WTC11 (cell line): Measurements from ENCODE around the gene COL5A3. TPM values are rescaled to one million over a fixed set of nuclear protein-coding genes. Genes with fewer than 3 reads are reported as not detected.

Experiments used
- ATAC-seq: fragments of 200-7000 bp; cut with Tn5 transposase; 2 replicates; pipeline ENCODE4 v1.10.0; 2021; ENCODE audit warnings: mild to moderate bottlenecking, moderate library complexity
- CTCF ChIA-PET: fragments of 300-600 bp; sonication (Branson Sonifier 250); formaldehyde crosslinking; loops from one replicate; lab custom pipeline; 2021; ENCODE audit warnings: antibody characterized with exemption; lab: Charles Lee
- POLR2A ChIA-PET: fragments of 350-600 bp; sonication (Branson Sonifier 250); formaldehyde crosslinking; loops from one replicate; lab custom pipeline; 2021; ENCODE audit warnings: antibody characterized with exemption; lab: Charles Lee
- DNase-seq: peaks from one replicate; pipeline ENCODE4 v3.0.0; 2021; ENCODE audit warnings: low spot score
- H3K27ac Mint-ChIP-seq: 2 replicates; pipeline ENCODE4 v1.8.0; 2021; ENCODE audit warnings: mixed read lengths
- H3K27me3 Mint-ChIP-seq: 2 replicates; pipeline ENCODE4 v1.8.0; 2021; ENCODE audit warnings: low read depth, mild to moderate bottlenecking, moderate library complexity, mixed read lengths
- H3K36me3 Mint-ChIP-seq: 2 replicates; pipeline ENCODE4 v1.8.0; 2021; ENCODE audit warnings: mixed read lengths
- H3K4me1 Mint-ChIP-seq: 2 replicates; pipeline ENCODE4 v1.8.0; 2022; ENCODE audit warnings: mixed read lengths
- H3K4me3 Mint-ChIP-seq: 2 replicates; pipeline ENCODE4 v1.8.0; 2021; ENCODE audit warnings: mild to moderate bottlenecking, moderate library complexity, mixed read lengths
- H3K9me3 Mint-ChIP-seq: 2 replicates; pipeline ENCODE4 v1.8.0; 2021; ENCODE audit warnings: mixed read lengths
- ATF1 ChIP-seq: sonication (generic); formaldehyde crosslinking; IDR thresholded peaks from 2 replicates; pipeline ENCODE4 v1.8.1; 2023; ENCODE audit warnings: mild to moderate bottlenecking, moderate library complexity, missing genetic modification reagents
- ATF2 ChIP-seq: sonication (generic); formaldehyde crosslinking; IDR thresholded peaks from 2 replicates; pipeline ENCODE4 v1.8.1; 2022; ENCODE audit warnings: low read depth, missing genetic modification reagents, borderline replicate concordance
- CTCF ChIP-seq: fragments of 200-600 bp; IDR thresholded peaks from 2 replicates; pipeline ENCODE4 v1.8.0; 2022; ENCODE audit warnings: antibody characterized with exemption
- FOXP1 ChIP-seq: sonication (generic); formaldehyde crosslinking; IDR thresholded peaks from 2 replicates; pipeline ENCODE4 v1.8.0; 2022; ENCODE audit warnings: missing genetic modification reagents, mild to moderate bottlenecking, moderate library complexity, borderline replicate concordance
- GABPB1 ChIP-seq: sonication (generic); formaldehyde crosslinking; IDR thresholded peaks from 2 replicates; pipeline ENCODE4 v1.8.1; 2023; ENCODE audit warnings: mild to moderate bottlenecking, missing genetic modification reagents
- GTF2I ChIP-seq: fragments of 250-450 bp; sonication (Bioruptor Pico); conservative IDR thresholded peaks from 2 replicates; pipeline ENCODE4 v1.4.0; 2021; ENCODE audit warnings: mild to moderate bottlenecking
- NFE2L1 ChIP-seq: sonication (generic); formaldehyde crosslinking; IDR thresholded peaks from 2 replicates; pipeline ENCODE4 v1.8.1; 2023; ENCODE audit warnings: missing genetic modification reagents
- NR1H2 ChIP-seq: sonication (generic); formaldehyde crosslinking; IDR thresholded peaks from 2 replicates; pipeline ENCODE4 v1.9.0; 2021; ENCODE audit warnings: mild to moderate bottlenecking, moderate library complexity, missing genetic modification reagents
- NR3C1 ChIP-seq: sonication (generic); formaldehyde crosslinking; conservative IDR thresholded peaks from 2 replicates; pipeline ENCODE4 v1.8.1; 2023; ENCODE audit warnings: low read depth, mild to moderate bottlenecking, missing genetic modification reagents
- SOX15 ChIP-seq: fragments of 250-450 bp; sonication (Bioruptor Pico); IDR thresholded peaks from 2 replicates; pipeline ENCODE4 v1.9.0; 2021; ENCODE audit warnings: mild to moderate bottlenecking
- SP1 ChIP-seq: sonication (generic); formaldehyde crosslinking; conservative IDR thresholded peaks from 2 replicates; pipeline ENCODE4 v1.8.1; 2022; ENCODE audit warnings: missing genetic modification reagents
- TEAD1 ChIP-seq: sonication (generic); formaldehyde crosslinking; IDR thresholded peaks from 2 replicates; pipeline ENCODE4 v1.8.0; 2022; ENCODE audit warnings: mild to moderate bottlenecking, missing genetic modification reagents
- ZNF423 ChIP-seq: fragments of 250-450 bp; sonication (Bioruptor Pico); IDR thresholded peaks from 2 replicates; pipeline ENCODE4 v2.1.2; 2022; ENCODE audit warnings: mild to moderate bottlenecking, moderate library complexity
- total RNA-seq: library from RNA; stranded (reverse); gene quantifications from 3 replicates; pipeline ENCODE4 v1.2.3, GENCODE V29; 2021
- TF ChIP-seq, protein P1 (sequence below): sonication (generic); formaldehyde crosslinking; IDR thresholded peaks from 2 replicates; pipeline ENCODE4 v1.8.1; 2023; ENCODE audit warnings: mild to moderate bottlenecking, moderate library complexity, missing genetic modification reagents

The COL5A3 gene
- total RNA-seq, 1 experiment from 2014 or later: 0.81 TPM

- H3K27ac Mint-ChIP-seq: no peak overlapping the region
These were observed 95.7 kb downstream of the COL5A3 start for GRCh38 chr19:9914315-9915207.

GRCh38 chr19:9914001-9914314 is 96.3 kb downstream of the COL5A3 start:
- Mint-ChIP-seq H3K36me3 (no peaks in the 10 kb centered on the region; the same call in 1 of the 2 replicates), H3K27ac (no peak overlapping the region)
- ATAC-seq: peak; percentile 7; the same call in 1 of the 2 replicates
- TF ChIP-seq GTF2I (CRISPR knock-in tag) (no peak), NR1H2 (CRISPR knock-in tag) (no peak), GABPB1 (CRISPR knock-in tag) (no peak), SOX15 (CRISPR knock-in tag) (no peak), FOXP1 (CRISPR knock-in tag) (no peak), ATF1 (no peak)
- TF ChIP-seq, all 79 proteins: peak for 0
- peak; percentile 41 for DNase-seq
- peak overlapping the region; percentile 72 for H3K4me3 Mint-ChIP-seq
- H3K4me1 Mint-ChIP-seq: peaks cover 16% of the 10 kb centered on the region
- CTCF ChIA-PET: interaction anchor here (1.0 kb wide), 1 partner anchor 30 kb away, joined by 4 read pairs; no protein-coding TSS in a partner anchor
- H3K27me3 Mint-ChIP-seq: peaks cover 5% of the 10 kb centered on the region; the same call in 1 of the 2 replicates
- H3K9me3 Mint-ChIP-seq: no peaks in the 10 kb centered on the region
- POLR2A ChIA-PET: no interaction called here

More at GRCh38 chr19:9914315-9915207, 95.7 kb downstream of the COL5A3 start:
- Mint-ChIP-seq H3K4me1 (peaks cover 16% of the 10 kb centered on the region), H3K4me3 (peak overlapping the region; percentile 72), H3K9me3 (no peaks in the 10 kb centered on the region), H3K36me3 (no peaks in the 10 kb centered on the region; the same call in 1 of the 2 replicates), H3K27me3 (peaks cover 5% of the 10 kb centered on the region; the same call in 1 of the 2 replicates)
- TF ChIP-seq GTF2I (CRISPR knock-in tag) (0 out of 2 replicates have a peak, but pooled peaks have one; percentile 45), NFE2L1 (CRISPR knock-in tag) (peak; percentile 80), CTCF (peak; percentile 48), TEAD1 (CRISPR knock-in tag) (0 out of 2 replicates have a peak, but pooled peaks have one; percentile 21), NR3C1 (CRISPR knock-in tag) (no peak)
- TF ChIP-seq, protein P1, sequence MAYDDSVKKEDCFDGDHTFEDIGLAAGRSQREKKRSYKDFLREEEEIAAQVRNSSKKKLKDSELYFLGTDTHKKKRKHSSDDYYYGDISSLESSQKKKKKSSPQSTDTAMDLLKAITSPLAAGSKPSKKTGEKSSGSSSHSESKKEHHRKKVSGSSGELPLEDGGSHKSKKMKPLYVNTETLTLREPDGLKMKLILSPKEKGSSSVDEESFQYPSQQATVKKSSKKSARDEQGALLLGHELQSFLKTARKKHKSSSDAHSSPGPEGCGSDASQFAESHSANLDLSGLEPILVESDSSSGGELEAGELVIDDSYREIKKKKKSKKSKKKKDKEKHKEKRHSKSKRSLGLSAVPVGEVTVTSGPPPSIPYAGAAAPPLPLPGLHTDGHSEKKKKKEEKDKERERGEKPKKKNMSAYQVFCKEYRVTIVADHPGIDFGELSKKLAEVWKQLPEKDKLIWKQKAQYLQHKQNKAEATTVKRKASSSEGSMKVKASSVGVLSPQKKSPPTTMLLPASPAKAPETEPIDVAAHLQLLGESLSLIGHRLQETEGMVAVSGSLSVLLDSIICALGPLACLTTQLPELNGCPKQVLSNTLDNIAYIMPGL (CRISPR knock-in tag): peak; percentile 45; the same call in 1 of the 2 replicates
- ChIA-PET CTCF (interaction anchor here (1.0 kb wide), 1 partner anchor 31 kb away, joined by 4 read pairs; no protein-coding TSS in a partner anchor), POLR2A (no interaction called here)
- DNase-seq (peak; percentile 86), ATAC-seq (peak; percentile 60)

DNA sequence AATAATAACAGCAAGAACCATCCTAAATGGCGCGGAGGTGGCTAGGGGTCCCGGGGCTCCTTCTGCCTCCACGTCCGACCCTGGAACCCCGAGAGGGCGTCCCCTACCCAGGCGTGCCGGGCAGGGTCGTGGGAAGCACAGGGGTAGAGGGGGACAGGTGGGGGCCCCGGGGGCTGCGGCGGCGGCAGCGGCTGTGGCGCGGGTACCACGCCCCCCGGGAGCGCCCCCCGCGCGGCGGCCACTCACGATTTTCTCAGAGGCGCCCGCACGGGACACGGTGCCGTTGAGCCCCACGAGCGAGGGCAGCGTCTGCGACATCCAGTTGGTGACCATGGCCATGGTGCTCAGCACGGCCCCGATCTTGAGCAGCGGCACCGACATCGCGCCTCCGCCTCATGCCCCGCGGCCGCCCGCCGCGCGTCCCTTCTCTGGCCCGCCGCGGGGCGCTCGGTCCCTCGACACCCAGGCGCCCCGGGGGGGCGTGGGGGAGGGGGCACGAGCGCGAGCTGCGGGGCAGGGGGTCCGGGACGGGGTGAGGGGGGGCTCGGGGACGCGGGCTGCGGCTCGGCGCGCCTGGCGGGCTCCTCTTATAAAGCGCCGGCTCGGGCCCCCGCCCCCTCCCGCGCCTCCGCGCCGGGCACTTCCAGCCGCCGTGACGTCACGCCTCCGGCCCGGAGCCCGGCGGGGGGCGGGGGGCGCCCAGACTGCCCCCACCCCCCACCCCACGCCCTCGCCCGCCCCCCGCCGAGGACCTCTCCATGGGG is 96.9 kb downstream of the COL5A3 start:
- Mint-ChIP-seq H3K4me3 (no peak overlapping the region), H3K4me1 (peaks cover 15% of the 10 kb centered on the region), H3K27me3 (peaks cover 5% of the 10 kb centered on the region; the same call in 1 of the 2 replicates), H3K9me3 (no peaks in the 10 kb centered on the region), H3K36me3 (no peaks in the 10 kb centered on the region; the same call in 1 of the 2 replicates), H3K27ac (no peak overlapping the region)
- DNase-seq (peak; percentile 41), ATAC-seq (no peak; the same call in 1 of the 2 replicates)
- CTCF ChIA-PET: interaction anchor here (1.0 to 1.4 kb wide), 4 partner anchors 18 to 114 kb away, joined by 3 to 7 read pairs (median 6); no protein-coding TSS in a partner anchor
- TF ChIP-seq ATF2 (no peak), SP1 (CRISPR knock-in tag) (0 out of 2 replicates have a peak, but pooled peaks have one; percentile 24), ZNF423 (CRISPR knock-in tag) (peak; percentile 66; the same call in 1 of the 2 replicates)
- POLR2A ChIA-PET: no interaction called here
